ENCODE measurements around the gene KIF23.
"Not testable (repeated sequence)": the region's sequence is repeated elsewhere in the genome, so short reads cannot be mapped to it uniquely, and the experiment has no call there.

The KIF23 gene

GRCh38 chr15:69434679-69435078, 20.5 kb downstream of the KIF23 start:
- no peak for DNase-seq

GRCh38 chr15:69435985-69436384, 21.8 kb downstream of the KIF23 start:
- DNase-seq = no peak

DNA sequence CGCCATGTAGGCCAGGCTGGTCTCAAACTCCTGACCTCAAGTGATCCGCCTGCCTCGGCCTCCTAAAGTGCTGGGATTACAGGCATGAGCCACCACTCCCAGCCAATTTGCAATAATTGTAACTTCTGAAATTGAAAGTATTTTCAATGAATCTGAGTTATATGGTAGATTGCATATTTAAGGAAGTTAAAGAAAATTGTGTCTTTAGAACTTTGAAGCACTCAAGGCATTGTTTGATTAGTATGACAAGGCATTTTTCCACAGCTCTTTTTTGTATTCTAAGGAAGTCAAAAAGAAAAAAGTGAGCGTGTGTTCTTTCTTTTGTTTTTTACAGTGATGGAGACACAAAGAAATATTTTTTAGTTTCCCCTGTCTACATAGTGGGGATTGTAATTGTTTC, 22.8 kb downstream of the KIF23 start:
- DNase-seq = no peak

GRCh38 chr15:69439623-69440022, 25.5 kb downstream of the KIF23 start:
- no peak for DNase-seq

DNA sequence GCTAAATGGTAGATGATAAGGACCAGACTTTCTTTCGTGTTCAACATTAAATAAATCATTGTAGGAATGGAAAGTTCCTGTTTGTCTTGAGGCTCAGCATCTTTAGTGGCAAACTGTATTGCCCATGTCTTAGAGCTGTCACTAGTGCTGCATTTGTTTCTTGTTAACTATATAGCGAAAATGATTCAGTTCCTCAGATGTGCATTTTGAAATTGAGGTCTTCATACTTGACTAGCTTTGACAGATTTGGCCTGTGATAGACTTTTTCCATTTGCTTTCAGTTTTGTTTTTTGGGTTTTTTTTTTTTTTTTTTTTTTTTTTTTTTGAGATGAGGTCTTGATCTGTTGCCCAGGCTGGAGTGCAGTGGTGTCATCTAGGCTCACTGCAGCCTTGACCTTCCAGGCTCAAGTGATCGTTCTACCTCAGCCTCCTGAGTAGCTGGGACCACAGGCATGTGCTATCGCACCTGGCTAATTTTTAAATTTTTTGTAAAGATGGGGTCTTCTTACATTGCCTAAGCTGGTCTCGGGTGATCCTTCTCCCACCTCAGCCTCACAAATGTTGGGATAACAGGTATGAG, 29.0 kb downstream of the KIF23 start:
- no peak for DNase-seq

DNA sequence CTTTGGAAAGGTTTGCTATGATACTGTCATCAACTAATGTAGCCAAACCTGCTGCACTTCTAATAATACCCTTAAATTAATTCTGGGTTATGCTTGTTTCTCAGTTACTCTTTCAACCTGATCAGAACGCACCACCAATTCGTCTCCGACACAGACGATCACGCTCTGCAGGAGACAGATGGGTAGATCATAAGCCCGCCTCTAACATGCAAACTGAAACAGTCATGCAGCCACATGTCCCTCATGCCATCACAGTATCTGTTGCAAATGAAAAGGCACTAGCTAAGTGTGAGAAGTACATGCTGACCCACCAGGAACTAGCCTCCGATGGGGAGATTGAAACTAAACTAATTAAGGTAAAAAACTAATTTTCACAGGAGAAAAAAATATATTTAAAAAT, 30.5 kb downstream of the KIF23 start:
- no peak for DNase-seq

DNA sequence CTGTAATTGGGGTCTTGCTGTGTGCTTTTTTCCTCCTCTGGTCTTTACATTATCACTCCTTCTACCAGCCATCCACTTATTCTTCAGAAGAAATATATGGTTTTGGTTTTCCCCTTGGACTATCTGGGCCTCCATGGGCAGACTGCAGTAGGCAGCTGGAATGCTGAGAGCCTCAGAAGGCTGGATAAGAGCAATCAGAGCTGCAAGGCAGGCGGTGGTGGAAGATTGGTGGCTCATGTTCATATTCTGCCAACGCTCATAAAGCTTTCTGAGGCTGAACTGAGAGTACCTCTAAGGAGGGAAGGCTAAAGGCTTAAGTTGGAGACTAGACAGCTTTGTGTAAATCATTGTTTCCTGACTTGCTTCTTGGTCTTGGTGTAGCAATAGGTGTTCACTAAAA, 32.8 kb downstream of the KIF23 start:
- DNase-seq = no peak

GRCh38 chr15:69450221-69450620, 36.1 kb downstream of the KIF23 start:
- DNase-seq = not testable (repeated sequence)

GRCh38 chr15:69450968-69451695, 37.0 kb downstream of the KIF23 start:
- DNase-seq = no peak

DNA sequence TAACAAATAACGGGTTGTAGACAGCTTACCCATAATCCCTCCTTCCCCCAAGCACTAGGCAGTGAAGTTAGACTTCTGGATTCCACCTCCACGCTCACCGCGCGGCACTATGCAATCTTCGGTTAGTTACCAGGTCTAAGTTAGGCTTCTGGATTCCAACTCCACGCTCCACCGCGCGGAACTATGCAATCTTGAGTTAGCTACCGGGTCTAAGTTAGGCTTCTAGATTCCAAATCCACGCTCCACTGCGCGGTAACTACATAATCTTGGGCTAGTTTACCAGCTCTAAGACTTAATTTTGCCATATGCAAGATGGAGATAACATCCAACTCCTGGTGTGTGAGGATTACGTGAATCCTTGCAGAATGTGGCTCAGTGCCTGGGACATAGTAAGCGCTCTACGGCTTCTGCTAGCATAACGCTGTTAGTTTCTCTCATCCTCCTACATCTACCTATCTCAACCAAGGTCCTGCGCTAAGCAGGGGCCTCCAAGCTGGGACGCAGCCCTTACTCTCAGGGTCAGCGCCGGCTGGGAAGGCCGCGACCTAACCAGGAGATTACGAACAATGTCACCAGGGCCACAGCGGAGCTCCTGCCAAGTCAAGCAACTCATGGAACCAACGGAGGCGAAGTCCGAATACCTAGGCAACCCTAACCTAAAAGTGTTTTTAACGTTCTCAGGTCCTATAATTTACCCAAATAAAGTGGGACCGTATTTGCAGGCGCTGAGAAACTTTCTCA, 38.0 kb downstream of the KIF23 start:
- peak in 10 of 56 donors; percentile 16 to 88 (median 46) for DNase-seq

DNA sequence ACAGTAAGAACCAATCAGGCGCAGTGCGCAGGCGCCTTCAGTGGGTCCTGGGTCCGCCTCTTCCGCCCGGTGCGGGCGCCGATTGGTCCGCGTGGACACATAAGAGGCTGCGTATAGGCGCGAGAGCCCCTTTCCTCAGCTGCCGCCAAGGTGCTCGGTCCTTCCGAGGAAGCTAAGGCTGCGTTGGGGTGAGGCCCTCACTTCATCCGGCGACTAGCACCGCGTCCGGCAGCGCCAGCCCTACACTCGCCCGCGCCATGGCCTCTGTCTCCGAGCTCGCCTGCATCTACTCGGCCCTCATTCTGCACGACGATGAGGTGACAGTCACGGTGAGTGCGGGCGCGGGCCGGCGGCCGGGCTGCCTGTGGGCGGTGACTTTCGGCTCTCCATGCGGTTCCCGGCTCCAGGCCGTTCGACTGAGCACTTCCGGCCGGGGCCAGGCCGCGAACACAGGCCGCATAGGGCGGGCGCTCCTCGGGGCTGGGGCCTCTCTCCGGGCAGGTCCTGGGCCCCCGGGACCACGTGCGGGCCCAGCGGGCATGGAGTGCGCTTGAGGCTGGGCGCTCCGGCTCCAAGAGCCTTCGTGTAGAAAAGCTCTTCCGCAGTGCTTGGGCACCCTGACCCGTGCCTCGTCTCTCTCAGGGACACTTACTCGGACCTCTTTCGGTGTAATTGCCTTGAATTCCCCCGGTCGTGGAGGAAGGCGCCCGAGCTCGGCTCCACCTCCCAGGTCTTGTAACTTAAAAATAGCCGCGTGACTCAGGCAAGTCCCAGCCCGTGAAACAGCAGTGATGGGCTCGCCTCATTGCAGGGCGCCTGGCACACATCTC, 38.8 kb downstream of the KIF23 start, which contains the start of gene RPLP1:
Gene RPLP1, plus strand, starts transcription at position 127 of the 830 bp plus-strand sequence. Its CDS starts 131 bp downstream, at position 258.
- peak; percentile 60 to 98 (median 92) for DNase-seq

DNA sequence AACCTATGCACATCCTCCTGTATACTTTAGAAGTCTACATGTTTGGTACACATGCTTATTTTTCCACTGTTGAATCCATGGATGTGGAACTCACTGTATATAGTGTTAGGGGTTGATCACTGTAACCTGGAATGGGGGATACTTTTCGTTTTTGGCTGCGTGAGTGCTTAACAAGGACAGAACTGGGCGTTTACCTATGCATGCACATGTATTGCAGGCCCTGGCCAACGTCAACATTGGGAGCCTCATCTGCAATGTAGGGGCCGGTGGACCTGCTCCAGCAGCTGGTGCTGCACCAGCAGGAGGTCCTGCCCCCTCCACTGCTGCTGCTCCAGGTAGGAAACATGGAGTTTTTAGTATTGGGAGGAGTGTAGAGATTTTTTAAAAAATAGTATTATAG, 40.8 kb downstream of the KIF23 start:
- no peak for DNase-seq

- DNase-seq = no peak
Observed at GRCh38 chr15:69456208-69457166, 42.3 kb downstream of the KIF23 start.

DNA sequence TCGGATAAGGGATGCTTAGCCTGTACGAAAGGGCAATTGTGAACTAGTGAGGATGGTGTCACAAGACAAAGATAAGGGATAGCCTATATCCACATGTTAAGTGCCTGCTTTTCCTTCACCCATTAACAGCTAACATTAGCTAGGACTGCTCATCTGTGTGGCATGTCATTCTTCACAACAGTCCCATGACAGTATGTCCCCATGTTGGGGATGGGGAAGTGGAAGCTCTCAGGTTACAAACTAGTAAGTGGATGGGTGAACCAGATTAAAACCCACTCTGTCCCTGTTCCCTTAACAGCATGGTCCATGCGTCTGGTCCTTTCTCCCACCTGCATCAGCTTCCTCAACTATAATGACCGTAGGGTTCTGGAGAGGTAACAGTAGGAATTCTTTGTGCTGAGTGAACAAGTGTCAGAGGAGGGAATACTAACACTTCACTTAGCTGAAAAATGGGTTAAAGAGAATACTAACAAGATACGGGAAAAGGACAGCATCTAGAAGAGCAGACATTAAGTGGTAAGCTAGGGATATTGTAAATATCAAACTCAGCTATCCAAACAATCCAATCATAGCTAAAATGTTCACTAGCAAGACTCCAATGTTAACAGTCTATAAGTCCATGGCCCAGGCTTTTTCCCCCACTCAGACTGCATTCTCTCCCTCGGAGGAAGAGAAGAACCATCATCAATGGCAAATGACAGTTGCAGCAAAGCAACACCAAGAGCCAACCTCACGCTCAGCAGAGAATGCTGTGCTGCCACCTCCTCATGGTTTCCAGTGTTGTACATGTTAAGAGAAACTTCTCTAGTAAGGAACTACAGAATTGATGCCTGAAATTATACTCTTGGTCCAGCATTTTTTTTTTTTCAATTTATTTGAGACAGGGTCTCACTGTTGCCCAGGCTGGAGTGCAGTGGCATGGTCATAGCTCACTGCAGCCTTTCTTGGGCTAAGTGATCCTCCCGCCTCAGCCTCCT, 43.4 kb downstream of the KIF23 start:
- DNase-seq = no peak

DNA sequence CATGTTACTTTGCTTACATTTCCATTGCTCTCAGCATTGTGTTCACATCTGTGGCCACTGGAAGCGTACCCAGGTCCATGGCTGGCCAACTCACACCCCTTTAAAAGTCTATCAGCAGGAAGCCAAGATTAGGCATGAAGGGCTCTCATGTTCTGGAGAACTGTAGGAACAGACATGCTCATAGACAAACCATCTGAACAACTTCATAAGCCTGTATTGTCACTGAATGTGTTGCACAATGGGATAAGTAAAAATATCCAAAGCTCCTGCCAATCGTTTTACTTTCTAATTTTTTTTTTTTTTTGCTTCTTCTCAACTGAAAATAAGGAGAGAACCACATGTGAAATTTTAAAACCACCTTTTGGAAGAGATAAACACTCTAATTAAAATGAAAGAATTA, 44.9 kb downstream of the KIF23 start:
- DNase-seq = no peak

DNA sequence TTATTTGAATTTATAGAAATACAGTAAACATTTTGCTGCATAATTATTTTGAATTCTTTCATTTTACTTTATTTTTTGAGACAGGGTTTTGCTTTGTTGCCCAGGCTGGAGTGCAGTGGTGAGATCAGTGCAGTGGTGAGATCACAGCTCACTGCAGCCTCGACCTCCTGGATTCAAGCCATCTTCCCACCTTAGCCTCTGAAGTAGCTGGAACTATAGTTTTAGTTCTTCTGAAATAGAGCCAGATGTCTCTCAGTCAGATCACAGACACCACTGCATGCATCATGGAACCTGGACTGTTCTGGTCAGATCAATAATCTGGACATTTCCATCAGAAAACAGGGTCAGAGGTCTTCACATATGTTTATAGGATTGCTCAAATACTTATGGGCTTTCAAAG, 46.3 kb downstream of the KIF23 start:
- DNase-seq = no peak

DNA sequence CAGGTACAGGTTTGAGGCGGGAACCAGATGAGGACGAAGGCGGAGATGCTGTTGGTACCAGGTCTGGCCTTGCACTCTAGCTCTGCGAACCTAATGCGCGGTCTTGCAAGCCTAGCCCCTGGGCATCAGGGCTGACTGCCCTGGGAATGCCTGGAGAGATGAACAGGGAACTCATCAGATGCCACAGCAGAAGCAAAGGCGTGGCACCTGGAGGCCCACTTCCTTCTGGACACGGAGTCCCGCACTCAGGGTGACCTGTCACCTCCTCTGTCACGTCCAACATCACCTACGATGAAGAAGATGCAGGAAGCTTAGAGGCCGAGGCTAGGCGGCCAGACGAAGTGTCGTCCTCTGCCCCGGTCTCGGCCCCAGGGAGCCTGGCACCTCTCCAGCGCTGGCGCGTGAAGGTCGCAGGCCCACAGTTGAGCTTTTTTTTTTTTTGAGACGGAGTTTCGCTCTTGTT, 47.9 kb downstream of the KIF23 start:
- DNase-seq = peak in 7 of 56 donors; percentile 9 to 41 (median 28)

DNA sequence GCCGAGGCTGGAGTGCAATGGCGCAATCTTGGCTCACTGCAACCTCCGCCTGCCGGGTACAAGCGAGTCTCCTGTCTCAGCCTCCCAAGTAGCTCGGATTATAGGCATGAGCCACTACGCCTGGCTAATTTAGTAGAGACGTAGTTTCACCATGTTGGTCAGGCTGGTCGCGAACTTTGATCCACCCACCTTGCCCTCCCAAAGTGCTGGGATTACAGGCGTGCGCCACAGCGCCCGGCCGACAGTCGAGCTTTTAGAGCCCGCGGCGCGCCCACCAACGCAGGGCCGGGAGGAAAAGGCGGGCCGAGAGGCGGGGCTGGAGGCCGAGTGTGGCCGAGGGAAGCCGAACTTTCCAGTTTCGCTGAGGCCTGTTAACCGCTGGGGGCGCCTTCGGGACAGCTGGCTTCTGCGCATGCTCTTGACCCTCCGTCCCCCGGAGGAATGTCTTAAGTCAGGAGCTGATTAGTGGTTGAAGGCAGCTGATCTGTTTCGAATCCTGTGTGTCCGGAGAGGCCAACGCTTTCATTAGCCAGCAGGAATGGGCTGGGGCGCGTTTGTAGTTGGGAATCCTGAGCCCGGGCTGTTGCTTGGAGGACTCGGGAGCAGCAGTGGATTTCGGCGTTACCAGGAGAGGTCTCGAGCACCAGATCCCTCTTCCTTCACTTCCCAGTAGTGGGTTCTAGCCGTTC, 48.5 kb downstream of the KIF23 start:
- DNase-seq = peak; percentile 38 to 98 (median 91)

All from nucleus accumbens (tissue), 56 donors.